ENCODE measurements around the gene OLFML3.

Gene OLFML3

GRCh38 chr1:113949007-113949406, 30.3 kb upstream of the OLFML3 start:
- no peak for DNase-seq (ENCODE audit: low spot score)

DNA sequence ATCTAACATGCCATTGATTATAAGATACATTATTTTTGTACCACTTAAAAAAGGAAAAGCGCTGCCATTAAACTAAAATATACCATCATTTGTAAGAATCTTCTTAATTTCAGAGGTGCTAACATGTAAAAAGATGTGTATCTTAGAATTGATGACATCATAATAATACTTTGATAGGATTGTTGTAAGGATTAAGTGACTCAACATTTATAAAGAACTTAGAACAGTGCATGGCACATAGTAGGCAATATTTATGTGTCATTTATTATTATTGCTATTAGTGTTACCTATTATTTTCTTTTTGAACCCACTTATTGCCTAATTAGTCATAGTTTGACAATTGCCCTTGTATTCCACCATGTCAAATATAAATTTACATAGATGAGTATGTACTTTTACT, 28.4 kb upstream of the OLFML3 start:
- no peak for DNase-seq (ENCODE audit: low spot score)

GRCh38 chr1:113951719-113952118, 27.6 kb upstream of the OLFML3 start:
- DNase-seq (ENCODE audit: low spot score): no peak

DNA sequence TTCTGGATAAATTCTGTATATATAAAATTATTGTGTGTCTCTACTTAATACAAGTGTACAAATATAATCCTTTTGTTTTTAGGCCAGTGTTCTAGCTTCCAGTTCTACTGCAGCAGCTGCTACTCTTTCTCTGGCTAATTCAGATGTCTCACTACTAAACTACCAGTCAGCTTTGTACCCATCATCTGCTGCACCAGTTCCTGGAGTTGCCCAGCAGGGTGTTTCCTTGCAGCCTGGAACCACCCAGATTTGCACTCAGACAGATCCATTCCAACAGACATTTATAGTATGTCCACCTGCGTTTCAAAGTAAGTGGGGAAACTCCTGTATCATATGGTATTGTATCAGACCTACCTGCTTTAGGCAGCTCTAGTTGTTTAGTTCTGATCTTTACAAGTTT, 21.3 kb upstream of the OLFML3 start:
- no peak for DNase-seq (ENCODE audit: low spot score)

GRCh38 chr1:113958691-113959090, 20.6 kb upstream of the OLFML3 start:
- no peak for DNase-seq (ENCODE audit: low spot score)

DNA sequence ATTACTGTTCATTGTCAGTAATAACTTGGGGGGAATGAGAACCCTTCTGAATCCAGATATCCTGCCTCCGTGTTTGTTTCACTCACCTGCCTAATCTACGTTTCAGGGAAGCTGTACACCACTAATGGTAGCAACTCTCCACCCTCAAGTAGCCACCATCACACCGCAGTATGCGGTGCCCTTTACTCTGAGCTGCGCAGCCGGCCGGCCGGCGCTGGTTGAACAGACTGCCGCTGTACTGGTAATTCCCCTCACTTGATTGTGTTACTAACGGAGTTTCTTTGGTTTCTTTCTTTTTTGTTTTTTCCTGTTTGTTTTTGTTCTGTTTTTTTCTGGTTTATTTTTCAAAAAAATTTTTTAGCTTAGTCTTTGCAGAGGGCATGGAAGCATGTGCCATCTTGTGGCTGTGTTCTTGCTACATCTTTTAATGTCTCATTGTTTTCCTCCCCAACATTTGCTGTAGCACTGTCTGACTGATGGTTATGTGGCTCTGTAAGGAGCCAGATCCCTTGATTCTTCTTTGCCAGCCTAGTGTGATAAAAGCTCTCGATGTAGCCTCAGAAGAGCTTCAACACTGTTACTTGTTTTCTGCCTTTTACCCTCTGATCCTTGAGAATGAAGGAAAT, 15.9 kb upstream of the OLFML3 start:
- peak; percentile 49 for DNase-seq (ENCODE audit: low spot score)

- DNase-seq (ENCODE audit: low spot score): no peak
Observed at GRCh38 chr1:113965703-113966412, 13.4 kb upstream of the OLFML3 start.

GRCh38 chr1:113972954-113973353, 6.3 kb upstream of the OLFML3 start:
- DNase-seq (ENCODE audit: low spot score): no peak

GRCh38 chr1:113975211-113975895, 3.9 kb upstream of the OLFML3 start:
- no peak for DNase-seq (ENCODE audit: low spot score)

DNA sequence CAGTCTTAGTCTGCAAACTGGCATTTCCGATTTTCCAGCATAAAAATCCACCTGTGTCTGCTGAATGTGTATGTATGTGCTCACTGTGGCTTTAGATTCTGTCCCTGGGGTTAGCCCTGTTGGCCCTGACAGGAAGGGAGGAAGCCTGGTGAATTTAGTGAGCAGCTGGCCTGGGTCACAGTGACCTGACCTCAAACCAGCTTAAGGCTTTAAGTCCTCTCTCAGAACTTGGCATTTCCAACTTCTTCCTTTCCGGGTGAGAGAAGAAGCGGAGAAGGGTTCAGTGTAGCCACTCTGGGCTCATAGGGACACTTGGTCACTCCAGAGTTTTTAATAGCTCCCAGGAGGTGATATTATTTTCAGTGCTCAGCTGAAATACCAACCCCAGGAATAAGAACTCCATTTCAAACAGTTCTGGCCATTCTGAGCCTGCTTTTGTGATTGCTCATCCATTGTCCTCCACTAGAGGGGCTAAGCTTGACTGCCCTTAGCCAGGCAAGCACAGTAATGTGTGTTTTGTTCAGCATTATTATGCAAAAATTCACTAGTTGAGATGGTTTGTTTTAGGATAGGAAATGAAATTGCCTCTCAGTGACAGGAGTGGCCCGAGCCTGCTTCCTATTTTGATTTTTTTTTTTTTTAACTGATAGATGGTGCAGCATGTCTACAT, 2.5 kb upstream of the OLFML3 start:
- peak; percentile 31 for DNase-seq (ENCODE audit: low spot score)

DNA sequence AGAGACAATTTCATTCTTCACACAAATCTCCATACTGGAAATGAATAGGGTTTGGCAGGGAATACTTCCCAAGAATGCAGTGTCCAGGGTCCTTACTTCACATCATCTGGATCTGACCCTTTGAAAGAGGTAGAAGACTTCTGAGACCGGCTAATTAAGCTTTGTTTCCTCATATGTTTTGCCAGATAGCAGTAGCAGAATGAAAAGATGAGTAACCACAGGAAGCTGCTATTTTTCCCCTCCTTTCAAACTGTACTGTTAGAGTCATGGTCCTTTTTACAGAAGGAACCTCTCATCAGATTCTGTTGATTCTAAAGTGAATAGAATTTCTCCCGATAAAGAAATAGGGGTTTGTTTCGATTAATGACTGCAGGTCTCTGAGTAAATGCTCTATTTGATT, 1.4 kb upstream of the OLFML3 start:
- DNase-seq (ENCODE audit: low spot score): no peak

DNA sequence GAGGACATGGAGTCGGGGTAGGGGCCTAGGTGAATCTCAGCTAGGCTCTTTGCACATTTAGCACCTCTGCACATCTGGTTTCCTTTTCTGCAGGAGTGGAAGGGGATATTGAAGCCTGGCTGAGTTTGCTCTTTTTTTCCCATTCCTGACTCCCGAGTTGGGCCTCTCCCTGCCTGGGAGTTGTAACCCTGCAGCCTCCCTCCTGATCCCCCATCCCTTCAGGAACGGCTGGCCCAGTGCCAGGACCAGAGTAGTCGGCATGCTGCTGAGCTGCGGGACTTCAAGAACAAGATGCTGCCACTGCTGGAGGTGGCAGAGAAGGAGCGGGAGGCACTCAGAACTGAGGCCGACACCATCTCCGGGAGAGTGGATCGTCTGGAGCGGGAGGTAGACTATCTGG, 836 bp downstream of the OLFML3 start:
- DNase-seq (ENCODE audit: low spot score): no peak

- DNase-seq (ENCODE audit: low spot score): peak; percentile 30
Observed at GRCh38 chr1:113981962-113982931, 3.0 kb downstream of the OLFML3 start.

GRCh38 chr1:113982949-113983348, 3.7 kb downstream of the OLFML3 start:
- no peak for DNase-seq (ENCODE audit: low spot score)

GRCh38 chr1:113983391-113983790, 4.1 kb downstream of the OLFML3 start:
- DNase-seq (ENCODE audit: low spot score): no peak

DNA sequence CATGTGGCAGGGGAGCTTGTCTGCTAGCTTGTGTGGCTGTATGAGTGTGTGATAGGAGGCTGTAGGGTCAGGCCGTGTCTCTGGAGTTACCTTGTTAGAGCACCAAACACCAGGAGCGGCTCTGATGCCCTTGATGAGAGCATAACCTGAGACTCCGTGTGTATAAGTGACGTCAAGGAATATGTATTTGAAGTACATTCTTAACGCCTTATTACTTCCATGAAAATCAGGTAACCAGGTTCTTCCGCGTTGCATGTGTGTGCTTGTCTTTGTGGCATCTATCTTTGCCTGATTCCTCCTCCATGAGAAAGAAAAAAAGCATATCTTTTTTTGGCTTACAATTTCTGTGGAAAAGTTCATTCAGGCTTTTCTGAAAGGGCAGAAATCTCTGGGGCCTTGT, 4.6 kb downstream of the OLFML3 start:
- DNase-seq (ENCODE audit: low spot score): no peak

DNA sequence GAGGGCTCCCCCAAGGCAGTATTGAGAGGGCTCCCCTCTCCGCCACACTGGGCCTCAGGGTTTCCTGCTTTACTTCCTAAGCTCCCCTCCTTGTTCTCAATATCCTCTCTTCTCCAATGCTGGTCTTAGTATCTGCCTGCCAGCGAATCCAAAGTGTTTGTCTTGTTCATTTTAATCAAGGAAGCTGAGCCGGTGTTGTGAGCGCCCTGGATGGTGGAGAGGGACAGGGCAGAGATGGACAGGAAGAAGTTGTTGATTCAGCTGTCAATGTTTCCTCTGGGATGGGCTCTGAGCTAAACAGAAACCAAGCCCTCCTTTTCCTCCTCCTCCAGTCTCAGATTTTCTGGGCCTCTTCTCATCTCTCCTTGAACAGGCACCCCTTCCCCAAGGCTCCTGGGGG, 5.4 kb downstream of the OLFML3 start:
- no peak for DNase-seq (ENCODE audit: low spot score)

DNA sequence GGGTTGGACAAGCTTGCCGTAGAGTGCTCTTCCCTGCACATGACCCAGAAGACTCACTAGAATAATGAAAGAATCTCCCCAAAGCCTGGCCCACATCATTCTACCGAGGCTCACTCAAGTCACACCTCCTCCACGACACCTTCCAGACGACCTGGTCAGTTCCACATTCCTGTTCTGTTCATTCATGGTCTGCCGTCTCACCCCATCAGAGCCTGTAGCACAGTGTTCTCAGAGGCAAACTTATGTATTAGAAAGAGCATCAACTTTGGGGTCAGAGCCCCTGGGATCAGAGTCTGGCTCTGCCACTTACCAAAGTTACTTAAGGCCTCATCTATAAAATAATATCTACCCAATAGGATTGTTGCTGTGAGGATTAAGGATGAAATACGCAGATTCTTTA, 7.5 kb downstream of the OLFML3 start:
- no peak for DNase-seq (ENCODE audit: low spot score)

GRCh38 chr1:113987259-113987658, 8.0 kb downstream of the OLFML3 start:
- DNase-seq (ENCODE audit: low spot score): no peak

DNA sequence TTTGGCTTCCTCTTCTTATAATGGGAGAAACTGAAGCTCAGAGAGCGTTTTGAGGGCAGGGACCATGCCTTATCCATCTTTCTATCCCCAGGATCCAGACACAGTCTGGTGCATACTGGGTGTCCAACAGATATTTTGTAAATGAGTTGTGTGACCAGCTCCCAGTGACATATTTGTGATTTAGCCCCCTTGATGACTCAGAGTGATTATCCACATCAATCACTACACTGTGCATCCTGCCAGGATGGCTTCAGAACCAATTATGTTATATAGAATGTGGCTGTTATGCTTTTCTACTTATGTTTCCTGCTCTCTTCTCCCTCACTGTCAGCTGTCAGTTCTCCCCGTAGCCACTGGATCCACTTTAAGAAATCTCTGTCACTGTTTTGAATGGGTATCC, 11.3 kb downstream of the OLFML3 start:
- DNase-seq (ENCODE audit: low spot score): no peak

DNA sequence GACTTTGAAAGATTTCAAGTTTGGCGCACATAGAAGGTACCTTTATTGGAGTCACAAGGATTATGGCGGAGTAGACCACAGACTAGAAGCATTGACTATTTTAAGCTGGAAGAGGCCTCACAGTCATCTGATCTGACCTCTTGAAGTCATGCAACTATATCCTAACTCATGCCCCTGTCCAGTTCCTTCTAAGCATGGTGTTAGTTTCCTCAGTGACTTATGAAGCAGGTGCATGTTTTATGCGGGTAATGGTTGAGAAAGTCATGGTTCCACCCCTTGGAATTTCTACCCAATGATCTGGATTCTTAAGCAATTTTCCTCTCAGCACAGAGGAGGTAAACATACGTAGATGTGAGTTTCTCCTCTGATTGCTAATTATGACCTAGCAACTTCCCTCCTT, 11.7 kb downstream of the OLFML3 start:
- no peak for DNase-seq (ENCODE audit: low spot score)

All from pons (tissue), 1 donor.